ENCODE results near the gene NINJ1. TPM values are rescaled to one million over a fixed set of nuclear protein-coding genes. Genes with fewer than 3 reads are reported as not detected.

NINJ1 gene, protein sequence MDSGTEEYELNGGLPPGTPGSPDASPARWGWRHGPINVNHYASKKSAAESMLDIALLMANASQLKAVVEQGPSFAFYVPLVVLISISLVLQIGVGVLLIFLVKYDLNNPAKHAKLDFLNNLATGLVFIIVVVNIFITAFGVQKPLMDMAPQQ
- total RNA-seq: 10 to 100 TPM; 20.6 to 87.4 (median 44.2) TPM

GRCh38 chr9:93134015-93134739 is at the start of gene NINJ1:
NINJ1 (minus strand) TSS chr9:93134251; CDS start chr9:93134217, 34 bp downstream.
- no peaks in the 10 kb centered on the region for H3K9me3 ChIP-seq
- intact Hi-C loops (cut with DNase I; ENCODE audit: low total_unique reads): no loop called here
- TF ChIP-seq CTCF (IDR thresholded peaks at IDR 0.05) (peak in 2 of 4 experiments; percentile 9 to 16), POLR2A (IDR thresholded peaks at IDR 0.05) (peak; percentile 92 to 94)
- H3K4me1 ChIP-seq: peaks cover 3 to 20% of the 10 kb centered on the region in 2 donors
- no peaks in the 10 kb centered on the region for H3K36me3 ChIP-seq
- DNase-seq: peak; percentile 68 to 76
- H3K27ac ChIP-seq: peak within 1 kb of the TSS; percentile 94 to 98
- no peaks in the 10 kb centered on the region for H3K27me3 ChIP-seq
- H3K4me3 ChIP-seq: peak within 1 kb of the TSS; percentile 66 to 75

DNA sequence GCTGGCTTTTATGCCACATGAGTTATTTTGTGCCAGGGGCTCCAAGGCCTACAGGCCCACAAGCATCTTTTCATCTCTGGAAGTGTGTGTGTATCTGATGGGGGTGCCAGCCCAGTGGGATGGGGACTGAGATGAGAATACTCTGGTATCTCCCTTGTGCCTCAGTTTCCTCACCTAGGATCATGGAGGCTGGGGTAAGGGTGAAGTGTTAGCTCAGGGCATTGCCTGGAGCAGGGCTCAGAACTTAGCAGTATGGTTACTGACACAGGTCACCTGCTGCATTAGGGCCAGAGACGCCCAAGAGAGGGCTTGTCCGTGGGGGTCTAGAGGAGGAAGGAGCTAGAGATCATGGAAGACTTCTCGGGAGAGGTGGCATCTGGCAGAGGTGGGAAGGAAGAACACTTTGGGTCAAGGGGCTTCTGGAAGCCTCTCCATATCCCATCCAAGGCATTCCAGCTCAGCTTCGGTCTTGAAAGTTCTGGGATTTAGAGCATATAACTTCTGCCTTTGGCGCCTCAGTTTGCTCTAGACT is 49.1 kb upstream of the NINJ1 start:
- Histone ChIP-seq H3K36me3 (no peaks in the 10 kb centered on the region), H3K9me3 (no peaks in the 10 kb centered on the region), H3K27ac (no peak overlapping the region), H3K4me3 (no peak overlapping the region), H3K4me1 (peaks cover 0 to 12% of the 10 kb centered on the region in 2 donors), H3K27me3 (no peaks in the 10 kb centered on the region)
- intact Hi-C loops (cut with DNase I; ENCODE audit: low total_unique reads): no loop called here
- no peak for DNase-seq
- no peak for TF ChIP-seq POLR2A (IDR thresholded peaks at IDR 0.05)
- no peak for TF ChIP-seq CTCF (IDR thresholded peaks at IDR 0.05)

DNA sequence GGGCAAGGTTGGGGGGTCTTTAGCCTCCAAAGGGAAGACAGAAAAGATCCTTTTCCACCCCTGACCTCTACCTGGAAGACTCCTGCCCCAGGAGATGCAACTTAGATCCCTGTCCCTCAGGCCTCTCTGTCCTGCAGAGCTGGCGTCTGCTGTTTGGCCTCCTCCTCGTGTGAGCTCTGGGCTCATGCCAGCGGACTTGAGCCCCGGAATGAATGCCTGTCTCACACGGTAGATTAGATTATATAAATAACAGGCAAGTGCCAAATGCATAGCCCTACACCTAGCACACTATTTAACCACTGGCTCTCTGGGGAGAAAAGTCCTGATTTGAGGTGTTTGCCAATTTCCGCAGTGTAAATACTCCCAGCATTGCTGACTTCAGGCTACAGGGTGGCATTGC is 48.5 kb upstream of the NINJ1 start:
- H3K36me3 ChIP-seq: no peaks in the 10 kb centered on the region
- H3K4me1 ChIP-seq: peaks cover 0 to 12% of the 10 kb centered on the region in 2 donors
- H3K4me3 ChIP-seq: no peak overlapping the region
- H3K27me3 ChIP-seq: no peaks in the 10 kb centered on the region
- TF ChIP-seq CTCF (IDR thresholded peaks at IDR 0.05) (no peak), POLR2A (IDR thresholded peaks at IDR 0.05) (no peak)
- H3K27ac ChIP-seq: no peak overlapping the region
- H3K9me3 ChIP-seq: no peaks in the 10 kb centered on the region
- no peak for DNase-seq
- intact Hi-C loops (cut with DNase I; ENCODE audit: low total_unique reads): no loop called here

- H3K27ac ChIP-seq: no peak overlapping the region
- no peak overlapping the region for H3K4me3 ChIP-seq
- H3K27me3 ChIP-seq: no peaks in the 10 kb centered on the region
- no peak for DNase-seq
- H3K4me1 ChIP-seq: peaks cover 0 to 12% of the 10 kb centered on the region in 2 donors
- intact Hi-C loops (cut with DNase I; ENCODE audit: low total_unique reads): no loop called here
- no peaks in the 10 kb centered on the region for H3K36me3 ChIP-seq
- no peak for TF ChIP-seq POLR2A (IDR thresholded peaks at IDR 0.05)
- H3K9me3 ChIP-seq: no peaks in the 10 kb centered on the region
These were observed 47.8 kb upstream of the NINJ1 start for GRCh38 chr9:93181672-93182435.

DNA sequence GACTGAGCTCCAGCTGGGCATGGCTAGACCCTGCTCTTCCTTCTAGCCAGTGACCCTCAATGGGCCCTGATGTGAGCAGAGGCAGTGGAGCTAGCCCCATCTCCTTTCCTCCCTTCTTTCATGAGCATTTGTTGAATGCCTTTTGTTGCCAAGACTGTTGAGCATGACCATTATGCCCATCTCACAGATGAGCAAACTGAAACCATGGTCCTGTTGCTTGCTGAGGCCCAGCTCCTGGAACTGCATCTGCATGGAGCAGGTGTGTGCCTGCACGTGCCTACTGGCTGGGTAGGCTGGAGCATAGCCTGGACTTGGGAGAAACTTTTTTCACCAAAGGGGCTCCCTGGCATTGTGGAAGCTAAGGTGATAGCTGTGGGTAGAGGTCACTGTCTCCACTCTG is 46.9 kb upstream of the NINJ1 start:
- TF ChIP-seq POLR2A (IDR thresholded peaks at IDR 0.05) (no peak), CTCF (IDR thresholded peaks at IDR 0.05) (no peak)
- H3K27ac ChIP-seq: no peak overlapping the region
- H3K9me3 ChIP-seq: no peaks in the 10 kb centered on the region

More for the DNA sequence above, 46.9 kb upstream of the NINJ1 start:
- H3K27me3 ChIP-seq: no peaks in the 10 kb centered on the region
- H3K4me3 ChIP-seq: no peak overlapping the region
- no peak for DNase-seq
- intact Hi-C loops (cut with DNase I; ENCODE audit: low total_unique reads): no loop called here
- peaks cover 0 to 12% of the 10 kb centered on the region in 2 donors for H3K4me1 ChIP-seq
- no peaks in the 10 kb centered on the region for H3K36me3 ChIP-seq
